Activated CD8-positive, alpha-beta T cell treated with anti-CD3 and anti-CD28 coated beads for 36 hours (primary cell): ENCODE results near the gene PKHD1. TPM values are rescaled to one million over a fixed set of nuclear protein-coding genes. Genes with fewer than 3 reads are reported as not detected.

ENCODE experiments used
- ATAC-seq: fragments of 200-7000 bp; cut with Tn5 transposase; one replicate; pipeline ENCODE4 v1.10.0; 2021; ENCODE audit warnings: mild to moderate bottlenecking, moderate library complexity
- CTCF ChIA-PET: fragments of 350-600 bp; sonication (Branson Sonifier 250); formaldehyde crosslinking; loops from one replicate; lab custom pipeline; 2021; ENCODE audit warnings: antibody characterized with exemption; lab: Charles Lee
- POLR2A ChIA-PET: fragments of 350-600 bp; sonication (Branson Sonifier 250); formaldehyde crosslinking; loops from one replicate; lab custom pipeline; 2021; ENCODE audit warnings: antibody characterized with exemption; lab: Charles Lee
- DNase-seq: peaks from one replicate; pipeline ENCODE4 v3.0.0-alpha.2; 2020
- H3K27ac Mint-ChIP-seq: one replicate; pipeline ENCODE4 v1.8.0; 2021; ENCODE audit warnings: mild to moderate bottlenecking, mixed read lengths
- H3K27me3 Mint-ChIP-seq: one replicate; pipeline ENCODE4 v1.8.0; 2021; ENCODE audit warnings: mixed read lengths
- H3K36me3 Mint-ChIP-seq: one replicate; pipeline ENCODE4 v1.8.0; 2021; ENCODE audit warnings: low read depth, mixed read lengths
- H3K4me1 Mint-ChIP-seq: one replicate; pipeline ENCODE4 v1.8.0; 2021; ENCODE audit warnings: low read depth, mixed read lengths
- H3K4me3 Mint-ChIP-seq: one replicate; pipeline ENCODE4 v1.8.0; 2021; ENCODE audit warnings: mild to moderate bottlenecking, moderate library complexity, mixed read lengths
- H3K9me3 Mint-ChIP-seq: one replicate; pipeline ENCODE4 v1.8.0; 2021; ENCODE audit warnings: mixed read lengths
- intact Hi-C: fragments of 100-400 bp; cut with micrococcal nuclease; formaldehyde crosslinking; loops from one replicate; pipeline ENCODE4 v1.10.0; 2022
- total RNA-seq, 2 experiments: library from RNA; stranded (reverse); gene quantifications; one replicate each; pipeline ENCODE4 v1.2.3, GENCODE V29; 2021
- TF ChIP-seq, protein P1 (sequence below): fragments of 200-600 bp; IDR thresholded peaks from one replicate; pipeline ENCODE4 v1.8.0; 2022; ENCODE audit warnings: antibody characterized with exemption, mild to moderate bottlenecking

Gene PKHD1
- total RNA-seq, 2 experiments from 2014 or later, result not detected

- intact Hi-C loops, result no loop called here
- ATAC-seq (no peak), DNase-seq (no peak)
- Mint-ChIP-seq H3K27me3 (peaks cover 18% of the 10 kb centered on the region), H3K27ac (no peak overlapping the region), H3K4me3 (no peak overlapping the region), H3K9me3 (no peaks in the 10 kb centered on the region), H3K4me1 (no peaks in the 10 kb centered on the region), H3K36me3 (no peaks in the 10 kb centered on the region)
- POLR2A ChIA-PET, result interaction anchor here (0.7 kb wide), 1 partner anchor 553 kb away, joined by 3 read pairs; no protein-coding TSS in a partner anchor
- CTCF ChIA-PET, result interaction anchor here (0.6 to 5.0 kb wide), 27 partner anchors 8 to 585 kb away, joined by 3 to 59 read pairs (median 4); no protein-coding TSS in a partner anchor
- TF ChIP-seq, protein P1, sequence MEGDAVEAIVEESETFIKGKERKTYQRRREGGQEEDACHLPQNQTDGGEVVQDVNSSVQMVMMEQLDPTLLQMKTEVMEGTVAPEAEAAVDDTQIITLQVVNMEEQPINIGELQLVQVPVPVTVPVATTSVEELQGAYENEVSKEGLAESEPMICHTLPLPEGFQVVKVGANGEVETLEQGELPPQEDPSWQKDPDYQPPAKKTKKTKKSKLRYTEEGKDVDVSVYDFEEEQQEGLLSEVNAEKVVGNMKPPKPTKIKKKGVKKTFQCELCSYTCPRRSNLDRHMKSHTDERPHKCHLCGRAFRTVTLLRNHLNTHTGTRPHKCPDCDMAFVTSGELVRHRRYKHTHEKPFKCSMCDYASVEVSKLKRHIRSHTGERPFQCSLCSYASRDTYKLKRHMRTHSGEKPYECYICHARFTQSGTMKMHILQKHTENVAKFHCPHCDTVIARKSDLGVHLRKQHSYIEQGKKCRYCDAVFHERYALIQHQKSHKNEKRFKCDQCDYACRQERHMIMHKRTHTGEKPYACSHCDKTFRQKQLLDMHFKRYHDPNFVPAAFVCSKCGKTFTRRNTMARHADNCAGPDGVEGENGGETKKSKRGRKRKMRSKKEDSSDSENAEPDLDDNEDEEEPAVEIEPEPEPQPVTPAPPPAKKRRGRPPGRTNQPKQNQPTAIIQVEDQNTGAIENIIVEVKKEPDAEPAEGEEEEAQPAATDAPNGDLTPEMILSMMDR, result no peak
These were observed 37.4 kb downstream of the PKHD1 start for GRCh38 chr6:52050051-52050405.

- POLR2A ChIA-PET, result interaction anchor here (0.7 kb wide), 1 partner anchor 553 kb away, joined by 3 read pairs; no protein-coding TSS in a partner anchor
- intact Hi-C loops, result no loop called here
- no peak overlapping the region for H3K27ac Mint-ChIP-seq
- TF ChIP-seq, protein P1, result peak; percentile 66
- ATAC-seq, result peak; percentile 30
- CTCF ChIA-PET, result interaction anchor here (0.6 to 5.0 kb wide), 28 partner anchors 8 to 585 kb away, joined by 3 to 59 read pairs (median 4); no protein-coding TSS in a partner anchor
- H3K9me3 Mint-ChIP-seq, result no peaks in the 10 kb centered on the region
- H3K4me1 Mint-ChIP-seq, result no peaks in the 10 kb centered on the region
- no peak overlapping the region for H3K4me3 Mint-ChIP-seq
- H3K27me3 Mint-ChIP-seq, result peaks cover 18% of the 10 kb centered on the region
- no peak for DNase-seq
- H3K36me3 Mint-ChIP-seq, result no peaks in the 10 kb centered on the region
These were observed 38.0 kb downstream of the PKHD1 start for GRCh38 chr6:52049252-52050050.

DNA sequence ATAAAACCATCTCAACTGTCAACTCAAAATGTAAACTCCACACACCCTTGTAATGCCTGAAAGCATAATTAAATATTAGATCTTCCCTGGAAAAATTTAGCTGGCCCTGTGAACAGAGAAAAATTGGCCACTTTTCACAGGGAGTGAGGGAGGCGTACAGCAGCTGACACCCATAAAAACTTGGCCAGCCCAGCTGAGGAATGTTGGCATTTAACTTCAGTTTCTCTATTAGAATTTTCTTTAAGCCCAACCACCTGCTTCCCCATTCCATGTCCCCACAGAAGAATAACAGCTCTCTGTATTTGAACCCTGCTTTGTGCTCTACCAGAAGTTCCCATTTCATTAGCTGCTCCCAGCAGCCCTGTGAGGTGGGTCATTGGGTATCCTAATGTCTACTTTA, 41.0 kb downstream of the PKHD1 start:
- intact Hi-C loops, result no loop called here
- no peak for DNase-seq
- Mint-ChIP-seq H3K4me1 (no peaks in the 10 kb centered on the region), H3K36me3 (no peaks in the 10 kb centered on the region), H3K4me3 (no peak overlapping the region), H3K27me3 (peaks cover 24% of the 10 kb centered on the region), H3K9me3 (no peaks in the 10 kb centered on the region), H3K27ac (no peak overlapping the region)
- ChIA-PET CTCF (interaction anchor here (1.0 kb wide), 1 partner anchor 24 kb away, joined by 3 read pairs; no protein-coding TSS in a partner anchor), POLR2A (no interaction called here)
- no peak for ATAC-seq
- TF ChIP-seq, protein P1, result no peak

DNA sequence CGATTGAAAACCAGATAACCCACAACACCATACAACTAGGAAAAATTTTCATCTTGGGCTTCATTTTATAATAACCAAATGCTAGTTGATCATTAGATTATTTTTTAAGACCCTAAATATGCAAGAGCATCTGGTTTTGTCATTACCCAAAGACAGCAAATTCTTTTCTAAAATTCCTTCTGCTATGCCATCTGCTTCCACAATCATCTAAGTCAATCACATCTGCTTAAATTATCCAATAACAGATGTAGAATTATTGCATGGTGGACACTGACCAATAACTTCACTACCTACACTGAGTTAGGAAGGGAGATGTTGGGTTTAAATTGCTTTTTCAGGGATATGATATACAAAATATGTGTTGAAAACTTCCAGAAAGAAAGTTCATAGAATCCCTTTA, 41.9 kb downstream of the PKHD1 start:
- no peak overlapping the region for H3K4me3 Mint-ChIP-seq
- intact Hi-C loops, result no loop called here
- no peaks in the 10 kb centered on the region for H3K4me1 Mint-ChIP-seq
- no peaks in the 10 kb centered on the region for H3K36me3 Mint-ChIP-seq
- no peaks in the 10 kb centered on the region for H3K9me3 Mint-ChIP-seq
- no peak for DNase-seq
- POLR2A ChIA-PET, result no interaction called here
- ATAC-seq, result no peak
- CTCF ChIA-PET, result interaction anchor here (2.0 kb wide), 1 partner anchor 24 kb away, joined by 7 read pairs; no protein-coding TSS in a partner anchor
- no peak overlapping the region for H3K27ac Mint-ChIP-seq
- TF ChIP-seq, protein P1, result no peak
- peaks cover 17% of the 10 kb centered on the region for H3K27me3 Mint-ChIP-seq

- Mint-ChIP-seq H3K4me1 (no peaks in the 10 kb centered on the region), H3K27me3 (peaks cover 13% of the 10 kb centered on the region), H3K4me3 (no peak overlapping the region), H3K36me3 (no peaks in the 10 kb centered on the region), H3K9me3 (no peaks in the 10 kb centered on the region), H3K27ac (no peak overlapping the region)
- ChIA-PET CTCF (interaction anchor here (0.8 to 2.0 kb wide), 2 partner anchors 19 to 23 kb away, joined by 3 to 7 read pairs; no protein-coding TSS in a partner anchor), POLR2A (no interaction called here)
- no peak for DNase-seq
- TF ChIP-seq, protein P1, result no peak
- intact Hi-C loops, result no loop called here
- no peak for ATAC-seq
These were observed 42.4 kb downstream of the PKHD1 start for GRCh38 chr6:52045033-52045432.
